ENCODE data around the gene OR2D3.

GRCh38 chr11:6932145-6932544 is 11.3 kb downstream of the OR2D3 start:
- TF ChIP-seq CTCF (IDR thresholded peaks at IDR 0.05), result no peak
- TF ChIP-seq POLR2AphosphoS5 (IDR thresholded peaks at IDR 0.05), result no peak
- TF ChIP-seq POLR2A (IDR thresholded peaks at IDR 0.05), result no peak
